Large intestine (tissue), 3 donors: ENCODE results near the gene AGER. TPM values are rescaled to one million over a fixed set of nuclear protein-coding genes. Genes with fewer than 3 reads are reported as not detected.

Source experiments
- DNase-seq, 2 donors: peaks; one replicate each; pipeline versions ENCODE4 v3.0.0 to v3.0.0-alpha.2; 2013
- H3K27ac ChIP-seq: one replicate; pipeline ENCODE4 v1.5.1; 2013; ENCODE audit warnings: low read length
- H3K27me3 ChIP-seq: 2 replicates; pipeline ENCODE4 v1.6.1; 2013; ENCODE audit warnings: low read length; ENCODE audit not compliant: control insufficient read depth, insufficient read depth
- H3K36me3 ChIP-seq: 2 replicates; pipeline ENCODE4 v1.6.1; 2013; ENCODE audit warnings: low read length; ENCODE audit not compliant: control insufficient read depth, insufficient read depth
- H3K4me1 ChIP-seq: one replicate; pipeline ENCODE4 v1.6.1; 2013; ENCODE audit warnings: low read length; ENCODE audit not compliant: control insufficient read depth, insufficient read depth
- H3K4me3 ChIP-seq: one replicate; pipeline ENCODE4 v1.5.1; 2013; ENCODE audit warnings: low read length
- H3K9me3 ChIP-seq: one replicate; pipeline ENCODE4 v1.6.1; 2013; ENCODE audit warnings: mild to moderate bottlenecking, low read depth, low read length, moderate library complexity; ENCODE audit not compliant: control insufficient read depth
- WGBS: methylation state at CpG from one replicate; pipeline ENCODE4 v1.1.5; 2013; ENCODE audit warnings: low lambda C conversion rate; ENCODE audit not compliant: insufficient coverage; 5-methylcytosine and 5-hydroxymethylcytosine counted together
- polyA plus RNA-seq: library from polyadenylated mRNA; unstranded; fragments of 120-200 nt; gene quantifications from one replicate; pipeline ENCODE4 v1.2.1, GENCODE V29; 2013

Gene AGER
- polyA plus RNA-seq, 1 donor: 14.9 TPM

DNA sequence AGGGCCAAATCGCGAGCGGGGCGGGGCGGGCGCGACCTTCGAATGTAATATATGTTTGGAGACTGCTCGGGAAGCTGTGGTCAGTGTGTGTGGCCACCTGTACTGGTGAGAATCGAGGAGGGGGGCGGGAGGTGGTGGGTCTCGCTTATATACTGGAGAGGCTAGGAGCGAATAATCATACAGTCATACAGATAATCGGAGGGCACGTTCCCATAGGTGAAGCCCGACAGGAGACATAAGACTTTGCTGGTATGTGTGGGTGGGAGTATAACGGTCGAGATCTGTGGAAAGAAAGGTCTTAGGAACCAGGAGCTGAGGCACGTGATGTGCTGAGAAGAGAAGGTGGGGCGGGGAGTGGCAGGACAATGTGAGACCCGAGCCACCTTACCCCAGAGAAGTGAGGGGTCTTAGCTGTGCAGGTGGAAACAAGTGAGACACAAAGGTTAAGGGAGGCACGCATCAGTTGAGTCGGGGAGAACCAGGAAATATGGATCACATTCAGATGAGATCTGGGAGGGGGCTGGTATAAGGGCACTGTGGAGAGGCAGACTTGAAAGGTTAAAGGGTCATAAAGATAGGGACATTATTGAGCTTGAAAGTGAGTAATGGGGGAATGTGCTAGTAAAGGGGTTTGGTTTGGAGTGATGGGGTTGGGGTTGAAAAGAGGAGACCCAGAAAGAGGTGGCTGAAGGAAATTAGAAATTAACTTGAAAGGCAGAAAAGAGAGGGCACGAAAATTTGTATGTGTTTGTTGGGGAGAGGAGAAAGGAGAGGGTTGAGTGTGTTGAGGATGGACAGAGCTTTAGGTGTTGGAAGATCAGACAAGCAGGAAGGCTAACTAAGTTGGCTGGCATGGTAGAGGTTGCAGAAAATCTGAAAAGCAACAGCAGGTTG is 5.3 kb downstream of the AGER start:
- DNase-seq: peak in 1 of 2 donors; percentile 63
- Histone ChIP-seq H3K9me3 (peaks cover 3% of the 10 kb centered on the region), H3K27me3 (no peaks in the 10 kb centered on the region), H3K27ac (peak overlapping the region; percentile 85), H3K4me1 (peaks cover 20% of the 10 kb centered on the region), H3K4me3 (peak overlapping the region; percentile 95), H3K36me3 (peaks cover 35% of the 10 kb centered on the region)
- WGBS: 6% methylated on average over 6 of the region's 24 CpGs

DNA sequence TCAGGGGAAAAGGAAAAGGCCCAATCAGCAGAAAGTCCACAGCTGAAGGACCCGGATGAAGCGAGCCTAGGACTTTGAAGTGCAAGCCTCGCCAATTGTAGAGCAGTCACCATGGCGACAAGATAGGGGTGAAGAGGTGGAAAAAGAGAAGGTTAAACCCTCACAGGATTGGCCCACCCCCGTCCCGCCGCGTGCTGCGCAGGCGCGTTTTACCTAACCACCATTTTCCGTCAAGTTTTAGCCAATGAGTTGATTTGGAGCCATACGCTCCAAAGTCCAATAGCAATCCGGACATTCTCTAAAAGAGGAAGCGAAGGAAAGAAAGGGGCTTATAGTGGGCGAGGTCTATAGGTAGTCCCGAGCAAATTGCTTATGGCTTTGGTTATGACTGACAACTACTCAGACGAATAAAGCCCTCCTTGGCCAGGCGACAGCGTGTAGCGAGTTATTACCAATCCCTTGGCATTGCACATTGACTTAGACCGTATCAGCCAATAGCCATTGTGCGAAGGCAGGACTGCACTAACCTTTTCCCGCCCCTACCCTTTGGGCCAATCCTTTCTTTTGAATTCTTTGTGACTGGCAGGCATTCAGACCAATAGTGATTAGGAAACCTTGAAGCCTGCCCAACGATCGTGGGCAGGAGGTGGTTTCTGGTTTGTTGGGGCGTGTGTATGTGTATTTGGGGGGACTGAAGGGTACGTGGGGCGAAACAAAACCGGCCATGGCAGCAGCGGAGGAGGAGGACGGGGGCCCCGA is 6.1 kb downstream of the AGER start, which contains the start of gene RNF5:
TSS of gene RNF5 (plus strand) at position 618 of the 759 bp plus-strand sequence. CDS start at position 725, 107 bp downstream.
- 0% methylated on average over 2 of the region's 33 CpGs for WGBS
- Histone ChIP-seq H3K27ac (peak within 1 kb of the TSS; percentile 85), H3K4me3 (peak within 1 kb of the TSS; percentile 95), H3K36me3 (peaks cover 27% of the 10 kb centered on the region), H3K9me3 (peaks cover 3% of the 10 kb centered on the region), H3K27me3 (no peaks in the 10 kb centered on the region), H3K4me1 (peaks cover 20% of the 10 kb centered on the region)
- DNase-seq: peak; percentile 100

DNA sequence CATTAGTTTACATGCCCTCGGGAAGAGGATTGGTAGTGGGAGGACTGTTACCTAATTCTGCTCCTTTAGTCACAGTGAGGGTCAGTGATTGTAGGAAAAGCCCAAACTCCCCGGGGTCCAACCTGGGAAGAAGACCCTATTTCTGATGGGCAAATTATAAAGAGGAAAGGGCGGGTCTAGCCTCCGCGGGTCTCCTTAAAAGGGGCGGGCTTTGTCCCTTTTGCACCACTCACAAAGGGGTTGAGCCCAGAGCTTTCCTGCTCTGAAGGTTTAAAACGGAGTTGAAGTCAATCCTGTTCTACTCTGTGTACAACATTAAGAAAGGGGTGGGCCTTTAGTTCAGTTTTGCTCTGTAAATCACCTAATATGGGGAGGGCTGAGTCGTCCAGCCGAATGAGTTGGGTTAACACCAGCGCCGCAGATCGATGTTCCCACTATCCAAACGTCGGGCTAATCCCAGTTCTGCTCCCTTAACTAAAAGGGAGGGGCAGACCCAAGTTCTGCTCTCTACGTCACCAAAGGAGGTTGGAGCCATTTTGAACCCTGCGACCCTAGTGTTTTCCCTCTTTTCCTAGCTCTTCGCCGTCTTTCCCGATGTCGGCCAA is 6.8 kb downstream of the AGER start:
- WGBS: no CpG with 5 or more reads among the region's 20 CpGs
- no peaks in the 10 kb centered on the region for H3K27me3 ChIP-seq
- H3K4me3 ChIP-seq: peak overlapping the region; percentile 95
- peak in 1 of 2 donors; percentile 43 for DNase-seq
- H3K36me3 ChIP-seq: peaks cover 20% of the 10 kb centered on the region
- peak overlapping the region; percentile 85 for H3K27ac ChIP-seq
- H3K4me1 ChIP-seq: peaks cover 20% of the 10 kb centered on the region
- peaks cover 3% of the 10 kb centered on the region for H3K9me3 ChIP-seq

DNA sequence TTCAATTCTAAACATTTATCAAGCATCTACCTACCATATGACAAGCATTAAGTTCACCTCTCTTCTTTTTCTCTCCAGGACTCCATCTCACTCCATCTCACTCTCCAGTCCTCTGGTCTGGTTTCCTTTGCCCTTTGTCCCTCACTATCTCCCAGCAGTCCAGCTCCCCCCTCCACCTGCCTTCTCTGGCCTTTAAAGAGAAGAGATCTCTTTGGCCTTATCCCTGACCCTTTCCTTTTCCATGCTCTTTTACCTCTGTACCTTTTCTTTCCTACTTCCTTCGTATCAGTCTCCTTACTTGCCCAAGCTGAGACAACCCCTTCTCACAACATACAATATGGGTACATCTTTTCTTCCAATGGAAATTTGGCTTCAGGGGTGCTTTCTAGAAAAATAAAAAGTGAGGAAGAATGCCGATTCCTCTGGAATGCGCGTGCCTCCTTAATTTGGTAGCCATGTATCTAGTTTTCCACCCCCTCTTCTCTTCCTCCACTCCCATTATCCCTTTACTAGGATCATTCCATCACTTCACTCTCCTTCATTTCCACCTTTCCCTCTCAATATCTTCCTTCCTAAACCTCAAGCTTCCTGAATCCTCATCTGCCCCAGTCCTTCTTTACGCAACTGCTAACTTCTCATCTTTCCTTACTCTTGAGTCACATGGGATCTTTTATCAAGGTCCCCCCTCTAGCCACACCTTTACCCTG is 7.4 kb downstream of the AGER start:
- Histone ChIP-seq H3K9me3 (peaks cover 3% of the 10 kb centered on the region), H3K36me3 (peaks cover 16% of the 10 kb centered on the region), H3K27me3 (no peaks in the 10 kb centered on the region), H3K27ac (peak overlapping the region; percentile 85), H3K4me3 (peak overlapping the region; percentile 95), H3K4me1 (peaks cover 20% of the 10 kb centered on the region)
- WGBS: 0% methylated on average over 2 of the region's 5 CpGs
- DNase-seq: peak; percentile 52 to 79

DNA sequence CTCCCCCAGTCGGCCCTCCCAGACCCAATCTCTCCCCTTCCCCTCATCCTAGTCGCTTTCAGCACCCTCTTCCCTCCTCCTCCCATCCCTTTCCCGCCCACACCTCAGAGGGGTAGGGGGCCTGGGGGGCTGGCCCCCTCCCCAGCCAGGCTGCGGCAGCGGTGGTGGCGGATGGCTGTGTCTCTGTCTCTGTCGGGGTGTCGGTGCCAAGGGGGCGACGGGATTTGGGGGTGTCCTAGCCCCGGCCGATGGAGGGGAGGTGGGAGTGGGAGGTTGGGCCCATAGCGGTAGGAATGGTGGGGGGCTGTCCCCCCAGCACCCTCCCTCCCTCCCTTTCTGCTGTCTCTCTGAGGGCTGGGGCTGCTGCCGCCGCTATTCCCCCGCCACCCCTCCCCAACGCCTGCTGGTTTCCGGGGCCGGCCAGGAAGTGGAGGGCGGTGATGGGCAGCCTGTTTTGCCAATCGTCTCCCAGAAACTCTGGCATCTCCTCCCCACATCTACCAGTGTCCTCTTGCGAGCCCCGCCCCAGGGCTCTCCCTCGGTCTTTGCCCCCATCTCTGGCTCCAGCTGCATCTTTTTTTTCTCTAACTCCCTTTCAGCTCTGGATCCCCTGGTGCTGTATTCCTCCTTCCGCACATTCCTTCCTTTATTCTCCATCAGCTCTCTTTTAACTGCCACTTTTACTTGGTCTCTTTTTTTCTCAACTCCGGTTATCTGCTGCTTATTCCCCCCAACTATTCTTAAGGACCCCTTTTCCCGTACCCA is 8.2 kb downstream of the AGER start, which contains the start of gene AGPAT1:
TSS of gene AGPAT1 (minus strand) at position 374 of the 765 bp plus-strand sequence. CDS start 4,588 bp downstream, outside the sequence.
- Histone ChIP-seq H3K27ac (peak within 1 kb of the TSS; percentile 85), H3K27me3 (no peaks in the 10 kb centered on the region), H3K36me3 (peaks cover 15% of the 10 kb centered on the region), H3K9me3 (peaks cover 3% of the 10 kb centered on the region), H3K4me1 (peaks cover 20% of the 10 kb centered on the region), H3K4me3 (peak within 1 kb of the TSS; percentile 95)
- DNase-seq: peak; percentile 96 to 99
- 0% methylated on average over 3 of the region's 27 CpGs for WGBS

DNA sequence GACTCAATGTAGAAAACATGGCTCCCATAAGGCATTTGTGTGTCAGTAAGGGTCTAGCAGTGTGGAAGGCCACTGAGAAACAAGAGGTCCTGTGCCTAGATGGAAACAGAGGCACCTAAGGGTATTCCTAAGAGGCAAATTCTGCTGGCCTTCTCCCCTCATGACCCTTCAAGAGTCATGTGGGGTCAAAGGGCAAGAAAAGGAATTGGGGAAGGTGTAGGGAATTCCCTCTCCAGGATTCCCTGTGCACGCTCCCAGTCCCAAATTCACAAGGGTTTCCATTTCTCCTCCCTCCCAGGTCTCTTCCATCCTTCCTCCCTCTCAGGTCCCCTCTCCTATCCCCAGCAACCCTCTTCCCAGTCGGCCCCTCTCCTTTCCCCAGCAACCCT is 8.7 kb downstream of the AGER start:
- Histone ChIP-seq H3K27ac (peak overlapping the region; percentile 29), H3K4me3 (peak overlapping the region; percentile 95), H3K27me3 (no peaks in the 10 kb centered on the region), H3K9me3 (peaks cover 3% of the 10 kb centered on the region), H3K36me3 (peaks cover 17% of the 10 kb centered on the region), H3K4me1 (peaks cover 20% of the 10 kb centered on the region)
- no peak for DNase-seq
- no CpG with 5 or more reads among the region's 2 CpGs for WGBS

DNA sequence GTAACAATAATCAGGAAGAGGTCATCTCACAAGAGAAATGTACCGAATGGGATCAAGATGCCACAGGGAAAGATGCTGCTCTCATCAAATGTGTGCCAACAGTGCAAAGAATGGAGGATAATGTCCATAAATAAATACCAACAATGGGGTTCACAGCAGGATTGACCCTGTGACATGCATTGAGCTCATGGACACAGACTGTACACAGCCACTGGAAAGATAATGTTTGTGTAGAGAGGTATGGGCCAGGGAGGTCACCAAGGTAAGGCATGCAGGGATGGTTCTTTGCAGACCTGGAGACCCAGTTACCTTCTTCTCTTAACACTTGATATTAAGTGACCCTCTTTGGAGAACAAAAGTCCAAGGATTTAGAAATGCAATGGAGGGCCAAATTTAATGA is 9.6 kb downstream of the AGER start:
- H3K27me3 ChIP-seq: no peaks in the 10 kb centered on the region
- no peak overlapping the region for H3K4me3 ChIP-seq
- peaks cover 18% of the 10 kb centered on the region for H3K4me1 ChIP-seq
- peaks cover 21% of the 10 kb centered on the region for H3K36me3 ChIP-seq
- H3K9me3 ChIP-seq: peaks cover 3% of the 10 kb centered on the region
- no peak for DNase-seq
- no CpG with 5 or more reads among the region's 1 CpG for WGBS
- no peak overlapping the region for H3K27ac ChIP-seq

DNA sequence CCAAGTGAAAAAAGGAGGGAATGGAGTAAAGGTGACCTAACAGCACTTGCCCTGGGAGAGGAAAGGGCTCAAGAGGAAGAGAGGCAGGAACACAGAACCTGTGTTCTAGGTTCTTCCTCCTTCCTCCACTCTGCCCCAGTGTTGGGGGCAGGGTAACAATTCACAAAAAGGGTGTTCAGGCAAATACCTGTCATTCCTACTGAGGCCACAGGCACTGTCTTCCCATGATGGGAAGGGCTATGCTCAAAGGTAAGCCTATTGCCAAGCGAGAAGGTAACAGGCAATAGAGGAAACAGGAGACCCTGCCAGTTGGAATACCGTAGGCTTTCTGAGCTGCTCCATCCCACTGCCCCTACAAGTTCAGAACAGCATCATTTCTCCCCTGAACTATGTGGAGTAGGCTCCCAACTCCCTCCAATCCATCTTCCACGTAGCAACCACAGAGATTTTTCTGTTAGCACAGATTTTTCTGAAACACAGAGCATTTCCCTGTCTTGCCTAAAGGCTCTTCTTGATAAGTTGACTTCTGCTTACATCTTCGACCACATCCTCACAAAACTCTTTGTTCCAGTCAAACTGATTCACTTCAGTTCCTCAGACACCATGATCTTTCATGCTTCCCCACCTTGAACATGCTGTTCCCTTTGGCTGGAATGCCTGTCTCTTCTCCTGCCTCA is 10.9 kb downstream of the AGER start:
- Histone ChIP-seq H3K4me3 (no peak overlapping the region), H3K9me3 (peaks cover 3% of the 10 kb centered on the region), H3K36me3 (peaks cover 33% of the 10 kb centered on the region), H3K27ac (no peak overlapping the region), H3K4me1 (peaks cover 24% of the 10 kb centered on the region), H3K27me3 (no peaks in the 10 kb centered on the region)
- WGBS: no CpG with 5 or more reads among the region's 4 CpGs
- DNase-seq: no peak

DNA sequence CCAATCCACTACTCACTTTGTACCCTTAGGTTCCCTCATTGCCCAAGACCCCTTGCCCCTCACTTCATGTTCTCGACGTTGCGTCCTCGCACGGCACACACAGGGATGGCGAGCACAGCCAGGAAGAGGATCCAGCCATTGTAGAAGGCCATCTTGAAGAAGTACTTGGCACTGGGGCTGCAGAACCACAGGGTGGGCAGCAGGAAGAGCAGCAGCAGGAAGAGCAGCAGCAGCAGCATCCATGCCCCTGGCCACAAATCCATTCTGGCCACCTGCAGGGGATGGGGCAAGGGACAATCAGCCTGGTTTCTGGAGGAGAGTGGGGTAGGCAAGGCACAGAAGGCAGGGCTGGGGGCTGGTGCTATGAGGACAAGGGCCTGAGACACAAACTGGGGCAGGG is 12.8 kb downstream of the AGER start:
- peaks cover 3% of the 10 kb centered on the region for H3K9me3 ChIP-seq
- H3K4me1 ChIP-seq: peaks cover 21% of the 10 kb centered on the region
- H3K27ac ChIP-seq: no peak overlapping the region
- no peak overlapping the region for H3K4me3 ChIP-seq
- WGBS: no CpG with 5 or more reads among the region's 6 CpGs
- peaks cover 50% of the 10 kb centered on the region for H3K36me3 ChIP-seq
- no peak for DNase-seq
- H3K27me3 ChIP-seq: no peaks in the 10 kb centered on the region
